ENCODE measurements around the gene DSCAM.

DSCAM gene

GRCh38 chr21:39966786-39967185, 880.2 kb downstream of the DSCAM start:
- TF ChIP-seq SIN3A (IDR thresholded peaks at IDR 0.05; ENCODE audit: borderline replicate concordance, insufficient read depth, low read length) = no peak
- TF ChIP-seq POLR2AphosphoS5 (IDR thresholded peaks at IDR 0.05; ENCODE audit: low read depth, low read length) = no peak
- no peak for TF ChIP-seq REST (IDR thresholded peaks at IDR 0.05; ENCODE audit: insufficient read depth in 1 of 2, low read depth in 2 of 2, low read length in 2 of 2)
- TF ChIP-seq FOXP2 (optimal IDR thresholded peaks at IDR 0.05; ENCODE audit: borderline replicate concordance, extremely low read depth, extremely low read length, insufficient read depth) = no peak
- no peak for TF ChIP-seq TAF1 (IDR thresholded peaks at IDR 0.05; ENCODE audit: borderline replicate concordance, insufficient read depth, low read length)

GRCh38 chr21:39965026-39965425, 881.9 kb downstream of the DSCAM start:
- TF ChIP-seq FOXP2 (optimal IDR thresholded peaks at IDR 0.05; ENCODE audit: borderline replicate concordance, extremely low read depth, extremely low read length, insufficient read depth) = no peak
- TF ChIP-seq SIN3A (IDR thresholded peaks at IDR 0.05; ENCODE audit: borderline replicate concordance, insufficient read depth, low read length) = no peak
- no peak for TF ChIP-seq POLR2AphosphoS5 (IDR thresholded peaks at IDR 0.05; ENCODE audit: low read depth, low read length)
- TF ChIP-seq TAF1 (IDR thresholded peaks at IDR 0.05; ENCODE audit: borderline replicate concordance, insufficient read depth, low read length) = no peak
- no peak for TF ChIP-seq REST (IDR thresholded peaks at IDR 0.05; ENCODE audit: insufficient read depth in 1 of 2, low read depth in 2 of 2, low read length in 2 of 2)

- no peak for TF ChIP-seq FOXP2 (optimal IDR thresholded peaks at IDR 0.05; ENCODE audit: borderline replicate concordance, extremely low read depth, extremely low read length, insufficient read depth)
- TF ChIP-seq REST (IDR thresholded peaks at IDR 0.05; ENCODE audit: insufficient read depth in 1 of 2, low read depth in 2 of 2, low read length in 2 of 2) = no peak
- no peak for TF ChIP-seq SIN3A (IDR thresholded peaks at IDR 0.05; ENCODE audit: borderline replicate concordance, insufficient read depth, low read length)
- TF ChIP-seq TAF1 (IDR thresholded peaks at IDR 0.05; ENCODE audit: borderline replicate concordance, insufficient read depth, low read length) = no peak
- TF ChIP-seq POLR2AphosphoS5 (IDR thresholded peaks at IDR 0.05; ENCODE audit: low read depth, low read length) = no peak
Measured at GRCh38 chr21:39961251-39961650, 885.7 kb downstream of the DSCAM start.

All from PFSK-1 (cell line).